A549 (cell line): ENCODE data around the gene STEAP1B.

ENCODE experiments used
- CBX2 ChIP-seq: fragments of 200-600 bp; sonication (generic); IDR thresholded peaks from 2 replicates; pipeline ENCODE4 v1.6.1; 2016; ENCODE audit warnings: low read depth, mild to moderate bottlenecking, borderline replicate concordance
- CEBPB ChIP-seq, 2 experiments: fragments of >200 bp in 1 of 2; sonication (Bioruptor Twin) in 1 of 2; formaldehyde crosslinking in 1 of 2; IDR thresholded peaks; 2 replicates each; pipeline ENCODE4 v1.6.1; 2012 to 2016
- CHD4 ChIP-seq: fragments of 200-600 bp; sonication (generic); IDR thresholded peaks from 2 replicates; pipeline ENCODE4 v1.6.1; 2016; ENCODE audit warnings: antibody characterized with exemption, mild to moderate bottlenecking, borderline replicate concordance
- FOSL2 ChIP-seq, 2 experiments: fragments of 450-650 bp in 1 of 2; fragments of >200 bp in 1 of 2; sonication (Bioruptor Twin) in 1 of 2; formaldehyde crosslinking; IDR thresholded peaks; 2 replicates each; pipeline versions ENCODE4 v1.5.0 to v1.6.1; 2016 to 2020; ENCODE audit warnings: mild to moderate bottlenecking in 1 of 2, moderate library complexity in 1 of 2
- FOXS1 ChIP-seq: fragments of 250-450 bp; sonication (Bioruptor Pico); IDR thresholded peaks from 2 replicates; pipeline ENCODE4 v1.5.0; 2020; ENCODE audit warnings: mild to moderate bottlenecking, moderate library complexity
- KDM1A ChIP-seq: fragments of 200-600 bp; sonication (generic); IDR thresholded peaks from 2 replicates; pipeline ENCODE4 v1.6.1; 2016; ENCODE audit warnings: low read depth, mild to moderate bottlenecking
- MAZ ChIP-seq: fragments of 150-350 bp; IDR thresholded peaks from 2 replicates; pipeline ENCODE4 v1.6.1; 2014; ENCODE audit warnings: antibody characterized with exemption, low read depth, low read length, borderline replicate concordance
- MYC ChIP-seq: IDR thresholded peaks from 2 replicates; pipeline ENCODE4 v1.6.1; 2012; ENCODE audit warnings: mild to moderate bottlenecking, inconsistent platforms, low read length, improper control_type of control experiment, borderline replicate concordance
- POLR2A ChIP-seq: IDR thresholded peaks from 2 replicates; pipeline ENCODE4 v1.6.1; 2012; ENCODE audit warnings: mild to moderate bottlenecking, low read length
- POLR2AphosphoS2 ChIP-seq: conservative IDR thresholded peaks from 2 replicates; pipeline ENCODE4 v1.6.1; 2012; ENCODE audit warnings: low read length, improper control_type of control experiment, inconsistent platforms
- RCOR1 ChIP-seq: fragments of 150-350 bp; IDR thresholded peaks from 2 replicates; pipeline ENCODE4 v1.6.1; 2014; ENCODE audit warnings: antibody characterized with exemption, low read length, low read depth
- REST ChIP-seq: fragments of 200-600 bp; sonication (generic); IDR thresholded peaks from 2 replicates; pipeline ENCODE4 v1.6.1; 2016; ENCODE audit warnings: antibody characterized with exemption, mild to moderate bottlenecking, moderate library complexity
- TF ChIP-seq, protein P1 (sequence below): fragments of >200 bp; sonication (Bioruptor Twin); formaldehyde crosslinking; IDR thresholded peaks from 3 replicates; pipeline ENCODE4 v1.5.1; 2016

DNA sequence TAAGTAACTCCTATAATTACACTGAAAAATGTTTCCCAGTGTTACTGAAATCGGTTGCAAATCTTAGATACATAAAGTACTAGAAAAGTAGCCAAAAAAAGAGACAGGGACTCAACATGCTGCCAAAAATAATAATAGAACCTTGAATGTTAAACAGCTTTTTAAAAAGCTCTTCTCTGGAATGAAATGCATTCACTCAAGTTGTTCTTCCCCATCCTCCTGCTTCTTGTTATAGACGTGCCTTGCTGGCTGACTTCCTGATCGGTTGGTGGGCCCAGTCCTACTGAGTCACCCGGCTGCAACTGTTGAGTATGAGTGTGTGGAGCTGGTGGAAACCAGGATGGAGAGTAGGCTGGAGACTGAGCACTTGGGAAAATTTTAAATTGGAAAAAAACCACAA is 112.4 kb downstream of the STEAP1B start:
- TF ChIP-seq MYC = no peak
- TF ChIP-seq, protein P1, sequence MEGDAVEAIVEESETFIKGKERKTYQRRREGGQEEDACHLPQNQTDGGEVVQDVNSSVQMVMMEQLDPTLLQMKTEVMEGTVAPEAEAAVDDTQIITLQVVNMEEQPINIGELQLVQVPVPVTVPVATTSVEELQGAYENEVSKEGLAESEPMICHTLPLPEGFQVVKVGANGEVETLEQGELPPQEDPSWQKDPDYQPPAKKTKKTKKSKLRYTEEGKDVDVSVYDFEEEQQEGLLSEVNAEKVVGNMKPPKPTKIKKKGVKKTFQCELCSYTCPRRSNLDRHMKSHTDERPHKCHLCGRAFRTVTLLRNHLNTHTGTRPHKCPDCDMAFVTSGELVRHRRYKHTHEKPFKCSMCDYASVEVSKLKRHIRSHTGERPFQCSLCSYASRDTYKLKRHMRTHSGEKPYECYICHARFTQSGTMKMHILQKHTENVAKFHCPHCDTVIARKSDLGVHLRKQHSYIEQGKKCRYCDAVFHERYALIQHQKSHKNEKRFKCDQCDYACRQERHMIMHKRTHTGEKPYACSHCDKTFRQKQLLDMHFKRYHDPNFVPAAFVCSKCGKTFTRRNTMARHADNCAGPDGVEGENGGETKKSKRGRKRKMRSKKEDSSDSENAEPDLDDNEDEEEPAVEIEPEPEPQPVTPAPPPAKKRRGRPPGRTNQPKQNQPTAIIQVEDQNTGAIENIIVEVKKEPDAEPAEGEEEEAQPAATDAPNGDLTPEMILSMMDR = no peak
- TF ChIP-seq MAZ = no peak
- TF ChIP-seq POLR2A = no peak
- TF ChIP-seq CEBPB (IDR thresholded peaks at IDR 0.05) = no peak
- no peak for TF ChIP-seq RCOR1
- TF ChIP-seq FOSL2 (IDR thresholded peaks at IDR 0.05) = no peak
- TF ChIP-seq FOSL2 (CRISPR knock-in tag; IDR thresholded peaks at IDR 0.05) = no peak
- no peak for TF ChIP-seq CBX2
- no peak for TF ChIP-seq CHD4
- no peak for TF ChIP-seq KDM1A
- TF ChIP-seq FOXS1 (CRISPR knock-in tag) = no peak
- no peak for TF ChIP-seq POLR2AphosphoS2
- no peak for TF ChIP-seq REST
